ENCODE data around the gene CAMKMT. TPM values are rescaled to one million over a fixed set of nuclear protein-coding genes. Genes with fewer than 3 reads are reported as not detected.
A peak's percentile ranks its signal among the peaks of the same experiment; 100 is the strongest.

Gene CAMKMT
- total and polyA plus RNA-seq, 9 of the 15 experiments (the other 6 are each of a cell fraction or from before 2014, with no cell fraction given), result 1.6 to 15.3 (median 7.4) TPM

DNA sequence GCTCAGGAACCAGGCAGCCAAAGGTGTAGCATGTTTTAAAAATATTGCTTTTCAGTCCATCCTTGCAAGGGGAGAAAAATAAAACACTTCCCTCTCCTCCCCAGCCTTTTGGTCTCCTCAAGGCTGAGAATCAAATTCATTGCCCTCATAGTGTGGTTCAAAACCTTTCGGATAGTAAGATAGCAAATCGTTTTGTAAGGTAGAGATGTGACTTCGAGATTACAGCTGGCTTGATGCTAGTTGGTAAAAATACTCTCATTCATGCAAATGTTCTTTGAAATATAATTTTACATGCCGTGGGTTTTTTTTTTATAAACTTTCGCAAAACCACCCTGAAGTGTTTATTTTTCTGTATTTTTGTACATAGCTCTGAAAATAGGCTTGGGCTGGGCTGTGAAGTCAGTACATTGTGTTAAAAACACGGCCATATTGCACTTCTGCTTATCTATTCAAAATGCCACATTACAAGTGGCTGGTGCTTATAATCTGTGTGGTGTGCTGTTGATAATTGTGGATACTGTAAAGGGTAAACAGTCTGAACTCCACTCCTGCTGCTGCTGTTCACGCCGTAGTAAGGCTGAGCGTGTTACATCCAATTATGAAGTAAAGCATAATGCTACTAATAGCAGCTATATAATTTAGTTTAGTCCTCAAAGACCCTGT is 407.7 kb downstream of the CAMKMT start (continued):
- TF ChIP-seq ZNF324 (CRISPR knock-in tag; IDR thresholded peaks at IDR 0.05), result no peak

DNA sequence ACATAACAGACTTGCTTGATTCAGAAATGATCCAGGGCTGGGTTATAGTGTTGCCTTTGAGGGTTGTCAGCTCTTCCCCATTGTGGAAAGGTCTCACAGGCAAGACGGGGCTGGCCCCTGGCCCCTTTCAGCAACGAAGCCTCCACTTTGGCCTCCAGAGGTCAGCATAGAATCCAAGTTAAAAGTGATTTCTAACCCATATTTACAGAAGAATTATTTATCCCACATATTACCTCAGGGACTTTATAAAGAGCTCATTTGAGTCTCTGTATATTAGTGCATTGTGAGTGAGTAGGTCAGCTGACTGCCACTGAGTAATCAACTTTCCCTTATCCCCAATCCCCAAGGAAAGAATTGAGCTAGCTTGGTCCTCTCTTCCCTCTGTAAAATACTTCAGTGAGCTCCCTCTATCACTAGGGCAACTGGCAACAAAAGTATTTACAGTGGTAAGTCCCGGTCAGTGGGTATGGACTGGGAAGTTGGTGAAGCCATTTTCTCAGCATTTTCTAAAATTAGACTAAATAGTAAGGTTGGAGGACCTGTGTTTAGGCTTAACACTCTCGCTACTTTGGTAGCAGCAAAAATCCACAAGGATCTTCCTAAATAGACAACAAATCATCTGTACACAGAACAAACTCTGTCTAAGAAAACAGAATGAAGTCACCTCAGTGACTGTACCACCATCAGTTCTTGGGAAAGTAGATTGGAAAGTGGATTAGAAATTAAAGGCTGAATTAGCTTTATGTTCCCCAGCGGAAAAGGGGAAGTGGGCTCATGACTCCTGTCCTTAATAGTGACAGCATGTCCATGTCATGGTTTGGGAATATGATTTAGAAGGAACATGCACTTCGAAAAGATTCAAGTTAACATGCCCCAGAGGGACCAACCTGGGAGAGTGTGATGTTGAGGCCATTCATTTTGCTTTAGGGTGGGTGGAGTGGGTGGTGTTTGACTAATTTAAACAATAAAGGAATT is 408.8 kb downstream of the CAMKMT start:
- Histone ChIP-seq H3K9ac (ENCODE audit: insufficient read depth in 1 of 2, low read depth in 2 of 2, low read length in 2 of 2) (no peak overlapping the region), H2AFZ (ENCODE audit: low read depth, low read length) (no peak overlapping the region), H3K36me3 (ENCODE audit: control insufficient read depth, insufficient read depth, low read length) (no peaks in the 10 kb centered on the region), H3K4me2 (ENCODE audit: insufficient read depth, low read length) (no peak overlapping the region), H3K79me2 (ENCODE audit: control insufficient read depth, insufficient read depth, low read length) (no peaks in the 10 kb centered on the region), H3K4me3 (no peak overlapping the region), H3K4me1 (replicated peaks in 1 of 2; ENCODE audit: control insufficient read depth in 2 of 2, insufficient read depth in 2 of 2, low read length in 2 of 2) (peaks cover 0 to 3% of the 10 kb centered on the region in 2 experiments; a peak in 1 of 5 replicates), H3K27ac (ENCODE audit: extremely low read depth, low read depth, low read length) (no peak overlapping the region), H4K20me1 (replicated peaks; ENCODE audit: control insufficient read depth, insufficient read depth, low read length) (no peaks in the 10 kb centered on the region), H3K27me3 (ENCODE audit: control insufficient read depth in 2 of 2, insufficient read depth in 2 of 2, low read length in 2 of 2) (peaks cover 14 to 17% of the 10 kb centered on the region in 2 experiments; a peak in 4 of 5 replicates), H3K9me1 (ENCODE audit: control insufficient read depth, insufficient read depth, low read length) (no peaks in the 10 kb centered on the region), H3K9me3 (replicated peaks; ENCODE audit: control insufficient read depth, insufficient read depth, low read depth, low read length) (no peaks in the 10 kb centered on the region)
- ChIA-PET CTCF (ENCODE audit: low intra/inter-chr PET ratio) (no interaction called here), POLR2A (no interaction called here)
- BruUV-seq (replicated peaks), result no TSS peak
- ATAC-seq (peak; percentile 43; the same call in 1 of the 3 replicates), FAIRE-seq (no peak), DNase-seq (ENCODE audit: extremely low read depth in 1 of 4, low spot score in 3 of 4) (no peak)
- in situ Hi-C loops (cut with MboI) (no loop called here), intact Hi-C loops (cut with micrococcal nuclease) (no loop called here)
- WGBS (ENCODE audit: insufficient coverage, low coverage, missing lambda C conversion rate), result 3% methylated on average over 6 of the region's 6 CpGs
- TF ChIP-seq ZNF175 (CRISPR knock-in tag; IDR thresholded peaks at IDR 0.05; ENCODE audit: low read depth), result no peak
- TF ChIP-seq SPI1 (IDR thresholded peaks at IDR 0.05; ENCODE audit: borderline replicate concordance, low read depth, low read length), result peak; percentile 91
- no peak for TF ChIP-seq KAT8 (IDR thresholded peaks at IDR 0.05; ENCODE audit: low read depth)
- TF ChIP-seq PTBP1 (IDR thresholded peaks at IDR 0.05; ENCODE audit: low read depth, low read length), result no peak
- no peak for TF ChIP-seq RCOR1 (IDR thresholded peaks at IDR 0.05; ENCODE audit: borderline replicate concordance in 1 of 2, low read depth in 2 of 2, low read length in 2 of 2)
- TF ChIP-seq, protein P1, sequence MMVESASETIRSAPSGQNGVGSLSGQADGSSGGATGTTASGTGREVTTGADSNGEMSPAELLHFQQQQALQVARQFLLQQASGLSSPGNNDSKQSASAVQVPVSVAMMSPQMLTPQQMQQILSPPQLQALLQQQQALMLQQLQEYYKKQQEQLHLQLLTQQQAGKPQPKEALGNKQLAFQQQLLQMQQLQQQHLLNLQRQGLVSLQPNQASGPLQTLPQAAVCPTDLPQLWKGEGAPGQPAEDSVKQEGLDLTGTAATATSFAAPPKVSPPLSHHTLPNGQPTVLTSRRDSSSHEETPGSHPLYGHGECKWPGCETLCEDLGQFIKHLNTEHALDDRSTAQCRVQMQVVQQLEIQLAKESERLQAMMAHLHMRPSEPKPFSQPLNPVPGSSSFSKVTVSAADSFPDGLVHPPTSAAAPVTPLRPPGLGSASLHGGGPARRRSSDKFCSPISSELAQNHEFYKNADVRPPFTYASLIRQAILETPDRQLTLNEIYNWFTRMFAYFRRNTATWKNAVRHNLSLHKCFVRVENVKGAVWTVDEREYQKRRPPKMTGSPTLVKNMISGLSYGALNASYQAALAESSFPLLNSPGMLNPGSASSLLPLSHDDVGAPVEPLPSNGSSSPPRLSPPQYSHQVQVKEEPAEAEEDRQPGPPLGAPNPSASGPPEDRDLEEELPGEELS (CRISPR knock-in tag; IDR thresholded peaks at IDR 0.05; ENCODE audit: borderline replicate concordance), result no peak
- no peak for TF ChIP-seq GATA2 (CRISPR knock-in tag; IDR thresholded peaks at IDR 0.05)
- TF ChIP-seq, protein P2, sequence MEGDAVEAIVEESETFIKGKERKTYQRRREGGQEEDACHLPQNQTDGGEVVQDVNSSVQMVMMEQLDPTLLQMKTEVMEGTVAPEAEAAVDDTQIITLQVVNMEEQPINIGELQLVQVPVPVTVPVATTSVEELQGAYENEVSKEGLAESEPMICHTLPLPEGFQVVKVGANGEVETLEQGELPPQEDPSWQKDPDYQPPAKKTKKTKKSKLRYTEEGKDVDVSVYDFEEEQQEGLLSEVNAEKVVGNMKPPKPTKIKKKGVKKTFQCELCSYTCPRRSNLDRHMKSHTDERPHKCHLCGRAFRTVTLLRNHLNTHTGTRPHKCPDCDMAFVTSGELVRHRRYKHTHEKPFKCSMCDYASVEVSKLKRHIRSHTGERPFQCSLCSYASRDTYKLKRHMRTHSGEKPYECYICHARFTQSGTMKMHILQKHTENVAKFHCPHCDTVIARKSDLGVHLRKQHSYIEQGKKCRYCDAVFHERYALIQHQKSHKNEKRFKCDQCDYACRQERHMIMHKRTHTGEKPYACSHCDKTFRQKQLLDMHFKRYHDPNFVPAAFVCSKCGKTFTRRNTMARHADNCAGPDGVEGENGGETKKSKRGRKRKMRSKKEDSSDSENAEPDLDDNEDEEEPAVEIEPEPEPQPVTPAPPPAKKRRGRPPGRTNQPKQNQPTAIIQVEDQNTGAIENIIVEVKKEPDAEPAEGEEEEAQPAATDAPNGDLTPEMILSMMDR (IDR thresholded peaks at IDR 0.05 in 2 of 3, conservative IDR thresholded peaks at IDR 0.05 in 1 of 3; ENCODE audit: insufficient read depth in 2 of 3, low read depth in 1 of 3, low read length in 3 of 3), result 0 out of 6 replicates have a peak, but pooled peaks of 1 of the 3 experiments have one; percentile 1
- TF ChIP-seq ATF4 (CRISPR knock-in tag; IDR thresholded peaks at IDR 0.05), result no peak
- no peak for TF ChIP-seq RBM22 (IDR thresholded peaks at IDR 0.05; ENCODE audit: low read depth, low read length, poor library complexity, severe bottlenecking)
